Measurements from ENCODE around the gene LCE3A.
"Not testable (repeated sequence)": the region's sequence is repeated elsewhere in the genome, so short reads cannot be mapped to it uniquely, and the experiment has no call there.

Gene LCE3A
- total RNA-seq, result 0 reads per million in 3 donors

GRCh38 chr1:152622803-152623202 is at the start of gene LCE3A:
Gene LCE3A (minus strand): TSS chr1:152623103. CDS start chr1:152623103, 0 bp downstream.
- Histone ChIP-seq H3K27ac (ENCODE audit: insufficient read depth, low read length, poor library complexity, severe bottlenecking) (no peak within 1 kb of the TSS), H3K27me3 (replicated peaks; ENCODE audit: control insufficient read depth, insufficient read depth, low read length, poor library complexity, severe bottlenecking) (no peaks in the 10 kb centered on the region), H3K4me3 (ENCODE audit: insufficient read depth, low read depth, low read length, poor library complexity, severe bottlenecking) (no peak within 1 kb of the TSS), H3K9me3 (ENCODE audit: control insufficient read depth, low read length) (no peaks in the 10 kb centered on the region), H3K4me1 (ENCODE audit: control insufficient read depth, insufficient read depth, low read length, poor library complexity, severe bottlenecking) (no peaks in the 10 kb centered on the region), H3K36me3 (ENCODE audit: control insufficient read depth, insufficient read depth, low read length) (no peaks in the 10 kb centered on the region)
- no peak for DNase-seq

- H3K4me1 ChIP-seq (ENCODE audit: control insufficient read depth, insufficient read depth, low read length, poor library complexity, severe bottlenecking), result no peaks in the 10 kb centered on the region
- H3K36me3 ChIP-seq (ENCODE audit: control insufficient read depth, insufficient read depth, low read length), result no peaks in the 10 kb centered on the region
- no peaks in the 10 kb centered on the region for H3K27me3 ChIP-seq (replicated peaks; ENCODE audit: control insufficient read depth, insufficient read depth, low read length, poor library complexity, severe bottlenecking)
- DNase-seq, result no peak
- H3K27ac ChIP-seq (ENCODE audit: insufficient read depth, low read length, poor library complexity, severe bottlenecking), result no peak overlapping the region
- H3K9me3 ChIP-seq (ENCODE audit: control insufficient read depth, low read length), result no peaks in the 10 kb centered on the region
- H3K4me3 ChIP-seq (ENCODE audit: insufficient read depth, low read depth, low read length, poor library complexity, severe bottlenecking), result no peak overlapping the region
These were observed 44.7 kb upstream of the LCE3A start for GRCh38 chr1:152667648-152668047.

- not testable (repeated sequence) for H3K9me3 ChIP-seq (ENCODE audit: control insufficient read depth, low read length); H3K4me1 ChIP-seq (ENCODE audit: control insufficient read depth, insufficient read depth, low read length, poor library complexity, severe bottlenecking); H3K4me3 ChIP-seq (ENCODE audit: insufficient read depth, low read depth, low read length, poor library complexity, severe bottlenecking); H3K36me3 ChIP-seq (ENCODE audit: control insufficient read depth, insufficient read depth, low read length); H3K27me3 ChIP-seq (replicated peaks; ENCODE audit: control insufficient read depth, insufficient read depth, low read length, poor library complexity, severe bottlenecking); H3K27ac ChIP-seq (ENCODE audit: insufficient read depth, low read length, poor library complexity, severe bottlenecking); DNase-seq
These were observed 43.3 kb upstream of the LCE3A start for GRCh38 chr1:152666171-152666570.

- H3K4me3 ChIP-seq (ENCODE audit: insufficient read depth, low read depth, low read length, poor library complexity, severe bottlenecking), result no peak within 1 kb of the TSS
- H3K4me1 ChIP-seq (ENCODE audit: control insufficient read depth, insufficient read depth, low read length, poor library complexity, severe bottlenecking), result no peaks in the 10 kb centered on the region
- no peaks in the 10 kb centered on the region for H3K27me3 ChIP-seq (replicated peaks; ENCODE audit: control insufficient read depth, insufficient read depth, low read length, poor library complexity, severe bottlenecking)
- H3K9me3 ChIP-seq (ENCODE audit: control insufficient read depth, low read length), result no peaks in the 10 kb centered on the region
- H3K36me3 ChIP-seq (ENCODE audit: control insufficient read depth, insufficient read depth, low read length), result no peaks in the 10 kb centered on the region
- DNase-seq, result no peak
- H3K27ac ChIP-seq (ENCODE audit: insufficient read depth, low read length, poor library complexity, severe bottlenecking), result no peak within 1 kb of the TSS
These were observed 40.2 kb upstream of the LCE3A start, which contains the start of gene LCE2D for GRCh38 chr1:152663098-152663497. Gene LCE2D (plus strand): TSS chr1:152663380. CDS start chr1:152664106, 726 bp downstream.

DNA sequence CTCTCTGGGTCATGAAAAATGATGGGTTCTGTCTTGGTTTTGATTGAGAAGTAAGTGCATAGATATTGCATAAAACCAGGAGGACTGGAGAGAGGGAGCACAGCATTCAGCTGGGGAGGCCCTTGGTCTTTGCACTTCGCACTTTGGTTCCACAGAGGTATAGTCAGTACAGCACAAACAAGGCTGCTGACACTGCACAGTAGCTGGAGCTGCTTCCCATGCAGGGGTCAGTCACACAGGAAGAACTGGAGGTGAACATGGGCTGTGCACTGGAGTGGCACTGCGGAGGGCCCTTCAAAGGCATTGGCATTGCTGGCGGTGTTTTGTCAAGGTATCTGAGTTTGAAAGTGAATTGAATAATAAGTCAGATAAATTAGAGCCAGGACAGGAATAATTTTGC is 35.7 kb upstream of the LCE3A start:
- Histone ChIP-seq H3K4me1 (ENCODE audit: control insufficient read depth, insufficient read depth, low read length, poor library complexity, severe bottlenecking) (no peaks in the 10 kb centered on the region), H3K27me3 (replicated peaks; ENCODE audit: control insufficient read depth, insufficient read depth, low read length, poor library complexity, severe bottlenecking) (no peaks in the 10 kb centered on the region), H3K4me3 (ENCODE audit: insufficient read depth, low read depth, low read length, poor library complexity, severe bottlenecking) (no peak overlapping the region), H3K27ac (ENCODE audit: insufficient read depth, low read length, poor library complexity, severe bottlenecking) (no peak overlapping the region), H3K36me3 (ENCODE audit: control insufficient read depth, insufficient read depth, low read length) (no peaks in the 10 kb centered on the region), H3K9me3 (ENCODE audit: control insufficient read depth, low read length) (no peaks in the 10 kb centered on the region)
- no peak for DNase-seq

DNA sequence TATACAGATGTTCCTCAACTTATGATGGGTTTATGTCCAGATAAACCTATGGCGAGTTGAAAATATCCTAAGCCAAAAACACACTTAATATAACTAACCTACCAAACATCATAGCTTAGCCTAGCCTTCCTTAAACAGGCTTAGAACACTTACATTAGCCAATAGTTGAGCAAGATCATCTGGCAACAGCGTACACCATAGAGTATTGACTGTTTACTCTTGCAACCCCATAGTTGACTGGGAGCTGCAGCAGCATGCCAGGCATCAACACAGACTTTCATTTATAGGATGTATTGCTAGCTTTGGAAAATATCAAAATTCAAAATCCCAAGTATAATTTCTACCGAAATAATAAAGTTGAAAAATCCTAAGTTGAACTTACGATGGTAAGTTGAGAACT is 34.8 kb upstream of the LCE3A start:
- Histone ChIP-seq H3K27me3 (replicated peaks; ENCODE audit: control insufficient read depth, insufficient read depth, low read length, poor library complexity, severe bottlenecking) (no peaks in the 10 kb centered on the region), H3K9me3 (ENCODE audit: control insufficient read depth, low read length) (no peaks in the 10 kb centered on the region), H3K27ac (ENCODE audit: insufficient read depth, low read length, poor library complexity, severe bottlenecking) (no peak overlapping the region), H3K4me1 (ENCODE audit: control insufficient read depth, insufficient read depth, low read length, poor library complexity, severe bottlenecking) (no peaks in the 10 kb centered on the region), H3K36me3 (ENCODE audit: control insufficient read depth, insufficient read depth, low read length) (no peaks in the 10 kb centered on the region), H3K4me3 (ENCODE audit: insufficient read depth, low read depth, low read length, poor library complexity, severe bottlenecking) (no peak overlapping the region)
- no peak for DNase-seq

GRCh38 chr1:152656459-152656858 is 33.6 kb upstream of the LCE3A start:
- no peak for DNase-seq
- Histone ChIP-seq H3K4me1 (ENCODE audit: control insufficient read depth, insufficient read depth, low read length, poor library complexity, severe bottlenecking) (no peaks in the 10 kb centered on the region), H3K27me3 (replicated peaks; ENCODE audit: control insufficient read depth, insufficient read depth, low read length, poor library complexity, severe bottlenecking) (no peaks in the 10 kb centered on the region), H3K4me3 (ENCODE audit: insufficient read depth, low read depth, low read length, poor library complexity, severe bottlenecking) (no peak overlapping the region), H3K27ac (ENCODE audit: insufficient read depth, low read length, poor library complexity, severe bottlenecking) (no peak overlapping the region), H3K9me3 (ENCODE audit: control insufficient read depth, low read length) (no peaks in the 10 kb centered on the region), H3K36me3 (ENCODE audit: control insufficient read depth, insufficient read depth, low read length) (no peaks in the 10 kb centered on the region)

DNA sequence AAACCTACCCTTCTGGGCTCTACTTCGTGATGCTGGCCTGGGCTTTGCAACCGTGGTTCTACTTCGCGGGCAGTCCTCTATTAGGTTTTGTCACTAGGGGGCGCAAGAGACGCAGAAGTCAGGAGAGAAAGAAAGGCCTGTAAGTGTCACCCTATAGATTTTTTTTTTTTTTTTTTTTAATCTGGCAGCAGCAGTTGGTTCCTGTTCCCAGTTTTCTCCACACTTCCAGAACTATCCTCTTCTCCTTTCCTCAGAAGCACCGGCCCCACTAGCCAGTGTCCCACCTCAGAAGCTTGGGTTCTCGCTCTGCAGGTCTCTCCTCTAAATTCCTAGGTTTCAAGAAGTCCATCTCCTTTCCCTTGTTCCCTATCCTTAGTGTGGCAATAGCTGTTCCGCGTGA is 31.2 kb upstream of the LCE3A start:
- H3K27me3 ChIP-seq (replicated peaks; ENCODE audit: control insufficient read depth, insufficient read depth, low read length, poor library complexity, severe bottlenecking), result no peaks in the 10 kb centered on the region
- DNase-seq, result peak in 1 of 3 donors; percentile 15
- H3K9me3 ChIP-seq (ENCODE audit: control insufficient read depth, low read length), result no peaks in the 10 kb centered on the region
- H3K36me3 ChIP-seq (ENCODE audit: control insufficient read depth, insufficient read depth, low read length), result no peaks in the 10 kb centered on the region
- H3K4me1 ChIP-seq (ENCODE audit: control insufficient read depth, insufficient read depth, low read length, poor library complexity, severe bottlenecking), result no peaks in the 10 kb centered on the region
- H3K4me3 ChIP-seq (ENCODE audit: insufficient read depth, low read depth, low read length, poor library complexity, severe bottlenecking), result no peak overlapping the region
- H3K27ac ChIP-seq (ENCODE audit: insufficient read depth, low read length, poor library complexity, severe bottlenecking), result no peak overlapping the region

GRCh38 chr1:152646656-152647055 is 23.8 kb upstream of the LCE3A start:
- Histone ChIP-seq H3K27me3 (replicated peaks; ENCODE audit: control insufficient read depth, insufficient read depth, low read length, poor library complexity, severe bottlenecking) (no peaks in the 10 kb centered on the region), H3K36me3 (ENCODE audit: control insufficient read depth, insufficient read depth, low read length) (no peaks in the 10 kb centered on the region), H3K4me1 (ENCODE audit: control insufficient read depth, insufficient read depth, low read length, poor library complexity, severe bottlenecking) (no peaks in the 10 kb centered on the region), H3K9me3 (ENCODE audit: control insufficient read depth, low read length) (no peaks in the 10 kb centered on the region), H3K4me3 (ENCODE audit: insufficient read depth, low read depth, low read length, poor library complexity, severe bottlenecking) (no peak overlapping the region), H3K27ac (ENCODE audit: insufficient read depth, low read length, poor library complexity, severe bottlenecking) (no peak overlapping the region)
- no peak for DNase-seq

- no peak overlapping the region for H3K27ac ChIP-seq (ENCODE audit: insufficient read depth, low read length, poor library complexity, severe bottlenecking)
- H3K27me3 ChIP-seq (replicated peaks; ENCODE audit: control insufficient read depth, insufficient read depth, low read length, poor library complexity, severe bottlenecking), result no peaks in the 10 kb centered on the region
- no peaks in the 10 kb centered on the region for H3K4me1 ChIP-seq (ENCODE audit: control insufficient read depth, insufficient read depth, low read length, poor library complexity, severe bottlenecking)
- no peak for DNase-seq
- no peaks in the 10 kb centered on the region for H3K36me3 ChIP-seq (ENCODE audit: control insufficient read depth, insufficient read depth, low read length)
- H3K9me3 ChIP-seq (ENCODE audit: control insufficient read depth, low read length), result no peaks in the 10 kb centered on the region
- H3K4me3 ChIP-seq (ENCODE audit: insufficient read depth, low read depth, low read length, poor library complexity, severe bottlenecking), result no peak overlapping the region
These were observed 22.2 kb upstream of the LCE3A start for GRCh38 chr1:152645146-152645545.

GRCh38 chr1:152643945-152644344 is 21.0 kb upstream of the LCE3A start:
- Histone ChIP-seq H3K36me3 (ENCODE audit: control insufficient read depth, insufficient read depth, low read length) (no peaks in the 10 kb centered on the region), H3K27ac (ENCODE audit: insufficient read depth, low read length, poor library complexity, severe bottlenecking) (no peak overlapping the region), H3K4me1 (ENCODE audit: control insufficient read depth, insufficient read depth, low read length, poor library complexity, severe bottlenecking) (no peaks in the 10 kb centered on the region), H3K27me3 (replicated peaks; ENCODE audit: control insufficient read depth, insufficient read depth, low read length, poor library complexity, severe bottlenecking) (peaks cover 4% of the 10 kb centered on the region), H3K4me3 (ENCODE audit: insufficient read depth, low read depth, low read length, poor library complexity, severe bottlenecking) (no peak overlapping the region), H3K9me3 (ENCODE audit: control insufficient read depth, low read length) (no peaks in the 10 kb centered on the region)
- DNase-seq, result no peak

Measured in effector memory CD4-positive, alpha-beta T cell (primary cell).